ENCODE results near the gene TTC39B.

The TTC39B gene

GRCh38 chr9:15211815-15212495 lies 95.1 kb downstream of the TTC39B start:
- Histone ChIP-seq H4K91ac (ENCODE audit: low read length) (no peak overlapping the region), H3K4me3 (ENCODE audit: insufficient read depth in 1 of 2, low read depth in 1 of 2, low read length in 2 of 2) (no peak overlapping the region), H3K14ac (ENCODE audit: low read length in 2 of 2) (no peak overlapping the region), H3K23ac (ENCODE audit: low read length in 2 of 2) (no peak overlapping the region), H3K4ac (ENCODE audit: low read depth in 1 of 2, low read length in 2 of 2) (no peak overlapping the region), H3K9me3 (ENCODE audit: control insufficient read depth, low read length) (no peaks in the 10 kb centered on the region), H2AFZ (ENCODE audit: low read depth, low read length) (no peak overlapping the region), H3K4me2 (ENCODE audit: low read length, poor library complexity, severe bottlenecking) (no peak overlapping the region), H3K79me1 (replicated peaks; ENCODE audit: low read length, poor library complexity, severe bottlenecking) (peaks cover 9% of the 10 kb centered on the region), H2BK15ac (ENCODE audit: low read depth, poor library complexity, severe bottlenecking) (no peak overlapping the region), H3K18ac (ENCODE audit: low read depth in 1 of 2, low read length in 2 of 2) (no peak overlapping the region), H2BK12ac (ENCODE audit: low read length in 2 of 2) (no peak overlapping the region), H2AK5ac (ENCODE audit: low read length, severe bottlenecking) (no peak overlapping the region), H2BK5ac (ENCODE audit: low read depth, low read length, poor library complexity, severe bottlenecking) (no peak overlapping the region), H3K27me3 (ENCODE audit: control insufficient read depth in 1 of 2, insufficient read depth in 1 of 2, low read length in 2 of 2) (no peaks in the 10 kb centered on the region), H3K9ac (ENCODE audit: low read length) (peak overlapping the region; percentile 60), H2BK120ac (ENCODE audit: low read depth, low read length) (no peak overlapping the region), H3K27ac (ENCODE audit: low read length, poor library complexity, severe bottlenecking) (peak overlapping the region; percentile 93), H3K4me1 (ENCODE audit: control insufficient read depth, insufficient read depth, low read depth, low read length) (peaks cover 3% of the 10 kb centered on the region), H3K36me3 (ENCODE audit: control insufficient read depth in 1 of 2, insufficient read depth in 2 of 2, low read depth in 1 of 2, low read length in 2 of 2) (peaks cover 0 to 4% of the 10 kb centered on the region in 2 experiments), H4K8ac (ENCODE audit: low read length) (no peak overlapping the region)
- peak; percentile 63 for DNase-seq
- 83% methylated on average over 3 of the region's 4 CpGs for WGBS

- H3K4me1 ChIP-seq (ENCODE audit: control insufficient read depth, insufficient read depth, low read depth, low read length): peaks cover 3% of the 10 kb centered on the region
- H4K91ac ChIP-seq (ENCODE audit: low read length): no peak overlapping the region
- 76% methylated on average over 4 of the region's 6 CpGs for WGBS
- peak overlapping the region; percentile 14 to 84 for H3K18ac ChIP-seq (ENCODE audit: low read depth in 1 of 2, low read length in 2 of 2)
- no peak overlapping the region for H3K4me2 ChIP-seq (ENCODE audit: low read length, poor library complexity, severe bottlenecking)
- H2AFZ ChIP-seq (ENCODE audit: low read depth, low read length): no peak overlapping the region
- no peak overlapping the region for H3K14ac ChIP-seq (ENCODE audit: low read length in 2 of 2)
- H3K27ac ChIP-seq (ENCODE audit: low read length, poor library complexity, severe bottlenecking): peak overlapping the region; percentile 93
- H4K8ac ChIP-seq (ENCODE audit: low read length): no peak overlapping the region
- no peaks in the 10 kb centered on the region for H3K27me3 ChIP-seq (ENCODE audit: control insufficient read depth in 1 of 2, insufficient read depth in 1 of 2, low read length in 2 of 2)
- H3K9me3 ChIP-seq (ENCODE audit: control insufficient read depth, low read length): no peaks in the 10 kb centered on the region
- no peak overlapping the region for H3K23ac ChIP-seq (ENCODE audit: low read length in 2 of 2)
- H2BK15ac ChIP-seq (ENCODE audit: low read depth, poor library complexity, severe bottlenecking): no peak overlapping the region
- peak overlapping the region; percentile 60 for H3K9ac ChIP-seq (ENCODE audit: low read length)
- H3K4me3 ChIP-seq (ENCODE audit: insufficient read depth in 1 of 2, low read depth in 1 of 2, low read length in 2 of 2): no peak overlapping the region
- H2AK5ac ChIP-seq (ENCODE audit: low read length, severe bottlenecking): peak overlapping the region; percentile 98
- H3K36me3 ChIP-seq (ENCODE audit: control insufficient read depth in 1 of 2, insufficient read depth in 2 of 2, low read depth in 1 of 2, low read length in 2 of 2): peaks cover 0 to 4% of the 10 kb centered on the region in 2 experiments
- H2BK120ac ChIP-seq (ENCODE audit: low read depth, low read length): no peak overlapping the region
- H2BK5ac ChIP-seq (ENCODE audit: low read depth, low read length, poor library complexity, severe bottlenecking): no peak overlapping the region
- peak overlapping the region in 1 of 2 experiments; percentile 78 for H2BK12ac ChIP-seq (ENCODE audit: low read length in 2 of 2)
- no peak overlapping the region for H3K4ac ChIP-seq (ENCODE audit: low read depth in 1 of 2, low read length in 2 of 2)
- H3K79me1 ChIP-seq (replicated peaks; ENCODE audit: low read length, poor library complexity, severe bottlenecking): peaks cover 5% of the 10 kb centered on the region
- DNase-seq: peak; percentile 75
Observed at GRCh38 chr9:15211160-15211814, 95.7 kb downstream of the TTC39B start.

- Histone ChIP-seq H2BK120ac (ENCODE audit: low read depth, low read length) (no peak overlapping the region), H2AFZ (ENCODE audit: low read depth, low read length) (no peak overlapping the region), H3K4me3 (ENCODE audit: insufficient read depth in 1 of 2, low read depth in 1 of 2, low read length in 2 of 2) (no peak overlapping the region), H3K9ac (ENCODE audit: low read length) (no peak overlapping the region), H2AK5ac (ENCODE audit: low read length, severe bottlenecking) (no peak overlapping the region), H3K9me3 (ENCODE audit: control insufficient read depth, low read length) (no peaks in the 10 kb centered on the region), H4K8ac (ENCODE audit: low read length) (no peak overlapping the region), H3K27ac (ENCODE audit: low read length, poor library complexity, severe bottlenecking) (no peak overlapping the region), H3K23ac (ENCODE audit: low read length in 2 of 2) (no peak overlapping the region), H3K36me3 (ENCODE audit: control insufficient read depth in 1 of 2, insufficient read depth in 2 of 2, low read depth in 1 of 2, low read length in 2 of 2) (peaks cover 3 to 4% of the 10 kb centered on the region in 2 experiments), H2BK12ac (ENCODE audit: low read length in 2 of 2) (no peak overlapping the region), H3K79me1 (replicated peaks; ENCODE audit: low read length, poor library complexity, severe bottlenecking) (peaks cover 10% of the 10 kb centered on the region), H2BK5ac (ENCODE audit: low read depth, low read length, poor library complexity, severe bottlenecking) (no peak overlapping the region), H3K14ac (ENCODE audit: low read length in 2 of 2) (no peak overlapping the region), H3K4ac (ENCODE audit: low read depth in 1 of 2, low read length in 2 of 2) (no peak overlapping the region), H3K4me1 (ENCODE audit: control insufficient read depth, insufficient read depth, low read depth, low read length) (peaks cover 5% of the 10 kb centered on the region), H2BK15ac (ENCODE audit: low read depth, poor library complexity, severe bottlenecking) (no peak overlapping the region), H4K91ac (ENCODE audit: low read length) (no peak overlapping the region), H3K4me2 (ENCODE audit: low read length, poor library complexity, severe bottlenecking) (no peak overlapping the region), H3K27me3 (ENCODE audit: control insufficient read depth in 1 of 2, insufficient read depth in 1 of 2, low read length in 2 of 2) (no peaks in the 10 kb centered on the region), H3K18ac (ENCODE audit: low read depth in 1 of 2, low read length in 2 of 2) (no peak overlapping the region)
- no peak for DNase-seq
- whole genome bisulfite sequencing: 75% methylated on average over 2 of the region's 3 CpGs
Observed at GRCh38 chr9:15206903-15207696, 99.9 kb downstream of the TTC39B start.
